ENCODE results near the gene ACVR1B. TPM values are rescaled to one million over a fixed set of nuclear protein-coding genes. Genes with fewer than 3 reads are reported as not detected.

Gene ACVR1B
- 13.8 and 18.9 TPM in 2 replicates for total RNA-seq (ENCODE audit: low replicate concordance)

- Mint-ChIP-seq H3K27ac (peak within 1 kb of the TSS; percentile 74), H3K36me3 (no peaks in the 10 kb centered on the region), H3K27me3 (ENCODE audit: insufficient read depth, low read depth) (peaks cover 29% of the 10 kb centered on the region), H3K9me3 (peaks cover 4% of the 10 kb centered on the region), H3K4me1 (peaks cover 38% of the 10 kb centered on the region), H3K4me3 (peak within 1 kb of the TSS; percentile 97)
- DNase-seq (ENCODE audit: low spot score) = peak; percentile 97
- Histone ChIP-seq H3K9ac (peak within 1 kb of the TSS; percentile 78), H3K27me3 (peaks cover 42% of the 10 kb centered on the region), H3K27ac (no peak within 1 kb of the TSS), H3F3A (ENCODE audit: low read depth) (no peaks in the 10 kb centered on the region), H3K4me1 (peaks cover 7% of the 10 kb centered on the region), H3K4me2 (peak within 1 kb of the TSS; percentile 91), H3K9me3 (ENCODE audit: low read depth) (no peaks in the 10 kb centered on the region), H3K4me3 (peak within 1 kb of the TSS; percentile 66), H4K20me1 (ENCODE audit: low read depth) (peaks cover 40% of the 10 kb centered on the region), H3K79me2 (ENCODE audit: low read depth) (peaks cover 45% of the 10 kb centered on the region), H2AFZ (replicated peaks) (peak within 1 kb of the TSS; percentile 71), H3K36me3 (no peaks in the 10 kb centered on the region)
- TF ChIP-seq EZH2 (IDR thresholded peaks at IDR 0.05) (peak; percentile 47), EZH2phosphoT487 (IDR thresholded peaks at IDR 0.05) (no peak)
Observed at GRCh38 chr12:51951199-51951842, at the start of gene ACVR1B. TSS of gene ACVR1B (plus strand) at chr12:51951699. CDS start at chr12:51951744, 45 bp downstream.

- no peaks in the 10 kb centered on the region for H3K9me3 Mint-ChIP-seq
- no peaks in the 10 kb centered on the region for H3K36me3 Mint-ChIP-seq
- peaks cover 7% of the 10 kb centered on the region for H3K4me1 Mint-ChIP-seq
- H3K9me3 ChIP-seq (ENCODE audit: low read depth) = no peaks in the 10 kb centered on the region
- H3K4me1 ChIP-seq = no peaks in the 10 kb centered on the region
- peaks cover 16% of the 10 kb centered on the region for H3K27me3 ChIP-seq
- TF ChIP-seq EZH2 (IDR thresholded peaks at IDR 0.05) = no peak
- no peak for TF ChIP-seq CTCF (IDR thresholded peaks at IDR 0.05)
- TF ChIP-seq EZH2phosphoT487 (IDR thresholded peaks at IDR 0.05) = no peak
- no peaks in the 10 kb centered on the region for H3K79me2 ChIP-seq (ENCODE audit: low read depth)
- H3K27ac ChIP-seq = no peak overlapping the region
- DNase-seq (ENCODE audit: low spot score) = no peak
- H3F3A ChIP-seq (ENCODE audit: low read depth) = no peaks in the 10 kb centered on the region
- H3K27ac Mint-ChIP-seq = no peak overlapping the region
- H2AFZ ChIP-seq (replicated peaks) = no peak overlapping the region
- H3K9ac ChIP-seq = no peak overlapping the region
- no peaks in the 10 kb centered on the region for H3K36me3 ChIP-seq
- H3K27me3 Mint-ChIP-seq (ENCODE audit: insufficient read depth, low read depth) = peaks cover 5% of the 10 kb centered on the region
- no peaks in the 10 kb centered on the region for H4K20me1 ChIP-seq (ENCODE audit: low read depth)
- no peak overlapping the region for H3K4me3 Mint-ChIP-seq
- no peak overlapping the region for H3K4me3 ChIP-seq
- H3K4me2 ChIP-seq = no peak overlapping the region
Observed at GRCh38 chr12:51901881-51902280, 49.6 kb upstream of the ACVR1B start.

GRCh38 chr12:51904951-51905470 lies 46.5 kb upstream of the ACVR1B start:
- no peaks in the 10 kb centered on the region for H4K20me1 ChIP-seq (ENCODE audit: low read depth)
- H3F3A ChIP-seq (ENCODE audit: low read depth) = no peaks in the 10 kb centered on the region
- no peaks in the 10 kb centered on the region for H3K4me1 ChIP-seq
- H3K79me2 ChIP-seq (ENCODE audit: low read depth) = no peaks in the 10 kb centered on the region
- no peak overlapping the region for H3K4me3 ChIP-seq
- peaks cover 46% of the 10 kb centered on the region for H3K27me3 ChIP-seq
- peaks cover 8% of the 10 kb centered on the region for H3K27me3 Mint-ChIP-seq (ENCODE audit: insufficient read depth, low read depth)
- no peaks in the 10 kb centered on the region for H3K36me3 Mint-ChIP-seq
- H3K4me2 ChIP-seq = no peak overlapping the region
- no peak overlapping the region for H2AFZ ChIP-seq (replicated peaks)
- H3K9me3 Mint-ChIP-seq = no peaks in the 10 kb centered on the region
- H3K27ac Mint-ChIP-seq = no peak overlapping the region
- TF ChIP-seq CTCF (IDR thresholded peaks at IDR 0.05) (no peak), EZH2 (IDR thresholded peaks at IDR 0.05) (no peak), EZH2phosphoT487 (IDR thresholded peaks at IDR 0.05) (no peak)
- H3K4me3 Mint-ChIP-seq = no peak overlapping the region
- no peak for DNase-seq (ENCODE audit: low spot score)
- H3K36me3 ChIP-seq = no peaks in the 10 kb centered on the region
- peaks cover 11% of the 10 kb centered on the region for H3K4me1 Mint-ChIP-seq
- H3K9me3 ChIP-seq (ENCODE audit: low read depth) = no peaks in the 10 kb centered on the region
- H3K9ac ChIP-seq = no peak overlapping the region
- no peak overlapping the region for H3K27ac ChIP-seq
